ENCODE measurements around the gene PRIM1. TPM values are rescaled to one million over a fixed set of nuclear protein-coding genes. Genes with fewer than 3 reads are reported as not detected.
A peak's percentile ranks its signal among the peaks of the same experiment; 100 is the strongest.

The PRIM1 gene
- total RNA-seq, 1 donor from 2014 or later: 15.1 TPM

GRCh38 chr12:56687223-56688128, 64.6 kb downstream of the PRIM1 start:
- H3K27ac Mint-ChIP-seq: peak overlapping the region; percentile 99
- ChIA-PET CTCF (interaction anchor here (0.9 to 3.7 kb wide), 6 partner anchors 11 to 771 kb away, joined by 3 to 15 read pairs (median 5); partner anchors contain the start of gene NACA), POLR2A (interaction anchor here (0.6 to 7.4 kb wide), 37 partner anchors 9 to 1069 kb away, joined by 3 to 159 read pairs (median 5); partner anchors contain the start of genes ATP5F1B, BAZ2A, DDIT3 and ESYT1)
- peak; percentile 62 for DNase-seq
- ATAC-seq (ENCODE audit: low read depth): peak; percentile 57
- H3K9me3 Mint-ChIP-seq: no peaks in the 10 kb centered on the region
- H3K4me1 Mint-ChIP-seq: peaks cover 44% of the 10 kb centered on the region
- peak overlapping the region; percentile 100 for H3K4me3 Mint-ChIP-seq
- H3K36me3 Mint-ChIP-seq (ENCODE audit: low read depth): peaks cover 35% of the 10 kb centered on the region
- no peaks in the 10 kb centered on the region for H3K27me3 Mint-ChIP-seq
- intact Hi-C loops (cut with micrococcal nuclease): loop anchor here (1.0 to 10.0 kb wide), 11 partner anchors 28 to 1065 kb away; partner anchors contain the start of genes BAZ2A, CDK4, INHBC and NAB2
- TF ChIP-seq CTCF (IDR thresholded peaks at IDR 0.05): no peak

DNA sequence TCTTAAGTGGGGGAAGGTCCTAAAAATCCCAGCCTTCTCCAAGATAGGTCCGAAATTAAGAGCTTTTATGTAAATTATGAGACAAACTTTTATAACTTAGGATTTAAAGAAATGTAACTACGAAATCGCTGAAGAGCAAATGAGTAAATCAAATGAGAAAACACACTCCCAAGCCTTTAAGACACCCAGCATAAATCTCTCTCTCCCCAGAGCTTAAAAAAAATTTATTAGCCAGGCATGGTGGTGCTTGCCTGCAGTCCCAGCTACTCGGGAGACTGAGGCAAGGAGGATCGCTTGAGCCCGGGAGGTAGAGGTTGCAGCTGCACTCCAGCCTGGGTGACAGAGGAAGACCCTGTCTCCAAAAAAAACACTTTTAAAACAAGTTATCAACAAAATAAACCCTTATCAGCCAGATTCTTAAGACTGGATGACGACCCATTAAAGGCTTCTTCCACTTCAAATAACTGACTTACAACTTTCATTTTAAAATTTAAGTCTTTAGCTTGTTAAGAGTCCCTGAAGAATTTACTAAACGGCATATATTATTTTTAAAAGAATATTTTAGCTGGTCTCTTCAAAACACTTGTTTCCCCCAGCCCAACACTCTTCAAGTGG, 67.3 kb downstream of the PRIM1 start:
- Mint-ChIP-seq H3K36me3 (ENCODE audit: low read depth) (peaks cover 51% of the 10 kb centered on the region), H3K4me1 (peaks cover 57% of the 10 kb centered on the region), H3K9me3 (no peaks in the 10 kb centered on the region), H3K27ac (peak overlapping the region; percentile 99), H3K4me3 (peak overlapping the region; percentile 80), H3K27me3 (no peaks in the 10 kb centered on the region)
- ChIA-PET CTCF (interaction anchor here (0.9 to 3.7 kb wide), 2 partner anchors 48 to 49 kb away, joined by 3 to 15 read pairs; no protein-coding TSS in a partner anchor), POLR2A (interaction anchor here (0.6 to 7.4 kb wide), 15 partner anchors 8 to 968 kb away, joined by 3 to 159 read pairs (median 8); partner anchors contain the start of genes ATP5F1B, BAZ2A, NACA and NEMP1)
- intact Hi-C loops (cut with micrococcal nuclease): loop anchor here (1.0 to 10.0 kb wide), 6 partner anchors 26 to 1067 kb away; partner anchors contain the start of genes CDK4, INHBC, NAB2 and PA2G4
- DNase-seq (peak; percentile 13), ATAC-seq (ENCODE audit: low read depth) (no peak)
- TF ChIP-seq CTCF (IDR thresholded peaks at IDR 0.05): no peak

DNA sequence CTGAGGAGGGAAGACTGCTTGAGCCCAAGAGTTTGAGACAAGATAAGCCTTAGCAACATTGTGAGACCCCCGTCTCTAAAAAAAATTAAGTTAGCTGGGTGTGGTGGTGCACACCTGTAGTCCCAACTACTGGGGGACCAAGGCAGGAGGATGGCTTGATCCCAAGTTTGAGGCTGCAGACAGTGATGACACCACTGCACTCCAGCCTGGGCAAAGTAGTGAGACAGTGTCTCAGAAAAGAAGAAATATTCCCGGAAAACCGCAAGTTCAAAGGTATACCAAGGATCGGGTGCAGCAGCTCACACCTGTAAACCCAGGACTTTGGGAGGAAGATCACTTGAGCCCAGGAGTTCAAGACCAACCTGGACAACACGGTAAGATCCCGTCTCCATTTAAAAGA, 69.8 kb downstream of the PRIM1 start:
- CTCF ChIA-PET: no interaction called here
- peaks cover 67% of the 10 kb centered on the region for H3K4me1 Mint-ChIP-seq

More for the DNA sequence above, 69.8 kb downstream of the PRIM1 start:
- peaks cover 58% of the 10 kb centered on the region for H3K36me3 Mint-ChIP-seq (ENCODE audit: low read depth)
- H3K27ac Mint-ChIP-seq: peak overlapping the region; percentile 61
- intact Hi-C loops (cut with micrococcal nuclease): loop anchor here (10.0 kb wide), 1 partner anchor 752 kb away; the partner anchor contains the start of genes INHBC and R3HDM2
- no peaks in the 10 kb centered on the region for H3K9me3 Mint-ChIP-seq
- no peaks in the 10 kb centered on the region for H3K27me3 Mint-ChIP-seq
- H3K4me3 Mint-ChIP-seq: peak overlapping the region; percentile 46
- no peak for DNase-seq
- no peak for ATAC-seq (ENCODE audit: low read depth)
- no peak for TF ChIP-seq CTCF (IDR thresholded peaks at IDR 0.05)
- POLR2A ChIA-PET: interaction anchor here (1.1 kb wide), 1 partner anchor 37 kb away, joined by 3 read pairs; no protein-coding TSS in a partner anchor

Other genes starting within 250 kb of the PRIM1 start
- gene RBMS2, start 230.5 kb downstream of the PRIM1 start, total RNA-seq: 2.7 and 3.4 TPM in 2 replicates
- 153 and 192 TPM in 2 replicates for gene BAZ2A, start 122.0 kb downstream of the PRIM1 start, total RNA-seq
- gene ATP5F1B, start 106.3 kb downstream of the PRIM1 start, total RNA-seq: 499 and 503 TPM in 2 replicates
- 183 and 185 TPM in 2 replicates for gene PTGES3, start 64.0 kb downstream of the PRIM1 start, total RNA-seq
- gene NACA, start 27.0 kb downstream of the PRIM1 start, total RNA-seq: 1,104 and 1,342 TPM in 2 replicates
- gene HSD17B6, start 11.0 kb upstream of the PRIM1 start, total RNA-seq: 0.29 and 0.46 TPM in 2 replicates
- not detected in 2 replicates for gene SDR9C7, start 182.1 kb upstream of the PRIM1 start, total RNA-seq
- gene RDH16, start 205.3 kb upstream of the PRIM1 start, total RNA-seq: 0.47 and 0.76 TPM in 2 replicates